ENCODE data around the gene NFASC.

GRCh38 chr1:204835737-204836136, 34.9 kb upstream of the NFASC start:
- TF ChIP-seq, protein P1, sequence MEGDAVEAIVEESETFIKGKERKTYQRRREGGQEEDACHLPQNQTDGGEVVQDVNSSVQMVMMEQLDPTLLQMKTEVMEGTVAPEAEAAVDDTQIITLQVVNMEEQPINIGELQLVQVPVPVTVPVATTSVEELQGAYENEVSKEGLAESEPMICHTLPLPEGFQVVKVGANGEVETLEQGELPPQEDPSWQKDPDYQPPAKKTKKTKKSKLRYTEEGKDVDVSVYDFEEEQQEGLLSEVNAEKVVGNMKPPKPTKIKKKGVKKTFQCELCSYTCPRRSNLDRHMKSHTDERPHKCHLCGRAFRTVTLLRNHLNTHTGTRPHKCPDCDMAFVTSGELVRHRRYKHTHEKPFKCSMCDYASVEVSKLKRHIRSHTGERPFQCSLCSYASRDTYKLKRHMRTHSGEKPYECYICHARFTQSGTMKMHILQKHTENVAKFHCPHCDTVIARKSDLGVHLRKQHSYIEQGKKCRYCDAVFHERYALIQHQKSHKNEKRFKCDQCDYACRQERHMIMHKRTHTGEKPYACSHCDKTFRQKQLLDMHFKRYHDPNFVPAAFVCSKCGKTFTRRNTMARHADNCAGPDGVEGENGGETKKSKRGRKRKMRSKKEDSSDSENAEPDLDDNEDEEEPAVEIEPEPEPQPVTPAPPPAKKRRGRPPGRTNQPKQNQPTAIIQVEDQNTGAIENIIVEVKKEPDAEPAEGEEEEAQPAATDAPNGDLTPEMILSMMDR (IDR thresholded peaks at IDR 0.05; ENCODE audit: low read depth, low read length, missing input control): no peak
- TF ChIP-seq, protein P2, sequence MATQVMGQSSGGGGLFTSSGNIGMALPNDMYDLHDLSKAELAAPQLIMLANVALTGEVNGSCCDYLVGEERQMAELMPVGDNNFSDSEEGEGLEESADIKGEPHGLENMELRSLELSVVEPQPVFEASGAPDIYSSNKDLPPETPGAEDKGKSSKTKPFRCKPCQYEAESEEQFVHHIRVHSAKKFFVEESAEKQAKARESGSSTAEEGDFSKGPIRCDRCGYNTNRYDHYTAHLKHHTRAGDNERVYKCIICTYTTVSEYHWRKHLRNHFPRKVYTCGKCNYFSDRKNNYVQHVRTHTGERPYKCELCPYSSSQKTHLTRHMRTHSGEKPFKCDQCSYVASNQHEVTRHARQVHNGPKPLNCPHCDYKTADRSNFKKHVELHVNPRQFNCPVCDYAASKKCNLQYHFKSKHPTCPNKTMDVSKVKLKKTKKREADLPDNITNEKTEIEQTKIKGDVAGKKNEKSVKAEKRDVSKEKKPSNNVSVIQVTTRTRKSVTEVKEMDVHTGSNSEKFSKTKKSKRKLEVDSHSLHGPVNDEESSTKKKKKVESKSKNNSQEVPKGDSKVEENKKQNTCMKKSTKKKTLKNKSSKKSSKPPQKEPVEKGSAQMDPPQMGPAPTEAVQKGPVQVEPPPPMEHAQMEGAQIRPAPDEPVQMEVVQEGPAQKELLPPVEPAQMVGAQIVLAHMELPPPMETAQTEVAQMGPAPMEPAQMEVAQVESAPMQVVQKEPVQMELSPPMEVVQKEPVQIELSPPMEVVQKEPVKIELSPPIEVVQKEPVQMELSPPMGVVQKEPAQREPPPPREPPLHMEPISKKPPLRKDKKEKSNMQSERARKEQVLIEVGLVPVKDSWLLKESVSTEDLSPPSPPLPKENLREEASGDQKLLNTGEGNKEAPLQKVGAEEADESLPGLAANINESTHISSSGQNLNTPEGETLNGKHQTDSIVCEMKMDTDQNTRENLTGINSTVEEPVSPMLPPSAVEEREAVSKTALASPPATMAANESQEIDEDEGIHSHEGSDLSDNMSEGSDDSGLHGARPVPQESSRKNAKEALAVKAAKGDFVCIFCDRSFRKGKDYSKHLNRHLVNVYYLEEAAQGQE (IDR thresholded peaks at IDR 0.05): no peak
- no peak for TF ChIP-seq YY1 (IDR thresholded peaks at IDR 0.05)
- TF ChIP-seq HNF4G (IDR thresholded peaks at IDR 0.05): no peak
- TF ChIP-seq SP1 (IDR thresholded peaks at IDR 0.05): no peak
- TF ChIP-seq JUND (IDR thresholded peaks at IDR 0.05): no peak
- TF ChIP-seq HNF4A (conservative IDR thresholded peaks at IDR 0.05): no peak
- no peak for TF ChIP-seq EGR1 (IDR thresholded peaks at IDR 0.05; ENCODE audit: low read depth in 2 of 2)
- TF ChIP-seq ATF3 (IDR thresholded peaks at IDR 0.05): no peak
- TF ChIP-seq, protein P3, sequence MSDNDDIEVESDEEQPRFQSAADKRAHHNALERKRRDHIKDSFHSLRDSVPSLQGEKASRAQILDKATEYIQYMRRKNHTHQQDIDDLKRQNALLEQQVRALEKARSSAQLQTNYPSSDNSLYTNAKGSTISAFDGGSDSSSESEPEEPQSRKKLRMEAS (IDR thresholded peaks at IDR 0.05): no peak
- no peak for TF ChIP-seq RAD21 (IDR thresholded peaks at IDR 0.05)
